Measurements from ENCODE around the gene IL1RAPL2.

The IL1RAPL2 gene

GRCh38 chrX:105488716-105489115, 922.7 kb downstream of the IL1RAPL2 start:
- Mint-ChIP-seq H3K27me3 (ENCODE audit: low read depth) (no peaks in the 10 kb centered on the region), H3K27ac (no peak overlapping the region), H3K9me3 (peaks cover 5% of the 10 kb centered on the region), H3K4me1 (no peaks in the 10 kb centered on the region), H3K36me3 (ENCODE audit: low read depth) (no peaks in the 10 kb centered on the region), H3K4me3 (no peak overlapping the region)
- TF ChIP-seq, protein P1, sequence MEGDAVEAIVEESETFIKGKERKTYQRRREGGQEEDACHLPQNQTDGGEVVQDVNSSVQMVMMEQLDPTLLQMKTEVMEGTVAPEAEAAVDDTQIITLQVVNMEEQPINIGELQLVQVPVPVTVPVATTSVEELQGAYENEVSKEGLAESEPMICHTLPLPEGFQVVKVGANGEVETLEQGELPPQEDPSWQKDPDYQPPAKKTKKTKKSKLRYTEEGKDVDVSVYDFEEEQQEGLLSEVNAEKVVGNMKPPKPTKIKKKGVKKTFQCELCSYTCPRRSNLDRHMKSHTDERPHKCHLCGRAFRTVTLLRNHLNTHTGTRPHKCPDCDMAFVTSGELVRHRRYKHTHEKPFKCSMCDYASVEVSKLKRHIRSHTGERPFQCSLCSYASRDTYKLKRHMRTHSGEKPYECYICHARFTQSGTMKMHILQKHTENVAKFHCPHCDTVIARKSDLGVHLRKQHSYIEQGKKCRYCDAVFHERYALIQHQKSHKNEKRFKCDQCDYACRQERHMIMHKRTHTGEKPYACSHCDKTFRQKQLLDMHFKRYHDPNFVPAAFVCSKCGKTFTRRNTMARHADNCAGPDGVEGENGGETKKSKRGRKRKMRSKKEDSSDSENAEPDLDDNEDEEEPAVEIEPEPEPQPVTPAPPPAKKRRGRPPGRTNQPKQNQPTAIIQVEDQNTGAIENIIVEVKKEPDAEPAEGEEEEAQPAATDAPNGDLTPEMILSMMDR (IDR thresholded peaks at IDR 0.05; ENCODE audit: unreplicated experiment in 3 of 3), result no peak

DNA sequence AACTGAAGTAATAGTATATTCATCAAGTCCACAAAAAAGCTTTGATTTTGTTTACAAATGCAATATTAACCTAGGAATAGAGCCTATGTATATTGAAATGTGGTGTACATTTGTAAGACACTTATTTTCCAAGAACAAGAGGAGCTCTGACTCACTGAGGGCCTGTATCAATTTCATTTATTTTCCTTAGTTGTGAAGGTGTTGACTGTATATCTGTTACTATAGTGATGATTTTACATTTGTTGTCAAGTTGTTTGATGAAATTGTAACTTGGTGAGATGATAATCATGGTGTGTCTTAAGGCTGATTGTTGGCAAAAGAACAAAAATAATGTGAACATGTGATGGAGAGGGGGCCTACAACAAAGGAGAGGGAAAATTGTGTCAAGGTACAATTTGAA, 929.4 kb downstream of the IL1RAPL2 start:
- no peaks in the 10 kb centered on the region for H3K36me3 Mint-ChIP-seq (ENCODE audit: low read depth)
- H3K9me3 Mint-ChIP-seq, result peaks cover 9% of the 10 kb centered on the region
- H3K4me1 Mint-ChIP-seq, result peaks cover 10% of the 10 kb centered on the region
- H3K27ac Mint-ChIP-seq, result peak overlapping the region; percentile 16 to 66 (median 64)
- H3K4me3 Mint-ChIP-seq, result no peak overlapping the region
- TF ChIP-seq, protein P1 (IDR thresholded peaks at IDR 0.05; ENCODE audit: unreplicated experiment in 3 of 3), result no peak
- H3K27me3 Mint-ChIP-seq (ENCODE audit: low read depth), result no peaks in the 10 kb centered on the region

GRCh38 chrX:105502336-105502735, 936.3 kb downstream of the IL1RAPL2 start:
- Mint-ChIP-seq H3K27ac (no peak overlapping the region), H3K36me3 (ENCODE audit: low read depth) (no peaks in the 10 kb centered on the region), H3K27me3 (ENCODE audit: low read depth) (no peaks in the 10 kb centered on the region), H3K4me3 (no peak overlapping the region), H3K4me1 (no peaks in the 10 kb centered on the region), H3K9me3 (peaks cover 12% of the 10 kb centered on the region)
- TF ChIP-seq, protein P1 (IDR thresholded peaks at IDR 0.05; ENCODE audit: unreplicated experiment in 3 of 3), result no peak

DNA sequence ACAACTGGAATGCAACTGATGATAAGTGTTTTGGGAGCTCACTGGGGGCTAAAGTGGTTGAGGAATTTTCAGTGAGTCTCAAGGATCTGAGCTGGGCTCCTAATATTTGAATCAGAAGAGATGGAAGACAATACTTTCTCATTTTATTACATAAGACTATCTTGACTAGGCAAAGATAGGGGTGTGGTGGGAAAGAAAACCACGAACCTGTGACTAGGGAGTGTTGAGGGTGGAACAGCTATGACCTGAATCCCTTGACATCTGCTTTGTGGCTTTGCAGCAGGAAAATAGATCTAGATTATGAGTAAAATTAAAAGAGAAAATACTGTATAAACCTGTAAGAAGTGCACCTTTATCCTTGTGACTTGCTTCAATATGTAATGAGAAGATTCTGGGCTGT, 949.6 kb downstream of the IL1RAPL2 start:
- Mint-ChIP-seq H3K9me3 (peaks cover 6% of the 10 kb centered on the region), H3K27ac (no peak overlapping the region), H3K4me3 (no peak overlapping the region), H3K4me1 (no peaks in the 10 kb centered on the region), H3K36me3 (ENCODE audit: low read depth) (no peaks in the 10 kb centered on the region), H3K27me3 (ENCODE audit: low read depth) (no peaks in the 10 kb centered on the region)
- TF ChIP-seq, protein P1 (IDR thresholded peaks at IDR 0.05; ENCODE audit: unreplicated experiment in 3 of 3), result no peak

DNA sequence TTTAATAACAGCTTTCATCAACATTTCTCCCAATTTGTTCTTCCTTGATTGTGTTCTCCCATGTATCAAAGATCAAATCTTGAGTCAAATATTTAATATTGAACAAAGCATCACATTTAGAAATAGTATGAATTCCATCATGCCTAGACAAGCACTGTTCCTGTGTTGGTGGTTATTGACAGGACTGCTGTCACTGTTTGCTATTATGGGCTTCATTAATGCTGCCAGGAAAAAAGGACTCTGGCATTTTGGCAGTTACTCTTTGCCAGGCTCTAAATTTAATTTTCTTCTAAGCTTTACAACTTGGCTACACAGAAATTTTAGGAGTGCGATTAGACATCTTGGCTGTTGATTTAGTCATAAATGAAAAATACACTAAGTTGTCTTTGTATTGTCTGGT, 960.4 kb downstream of the IL1RAPL2 start:
- Mint-ChIP-seq H3K9me3 (peaks cover 8% of the 10 kb centered on the region), H3K27me3 (ENCODE audit: low read depth) (no peaks in the 10 kb centered on the region), H3K4me1 (no peaks in the 10 kb centered on the region), H3K4me3 (no peak overlapping the region), H3K36me3 (ENCODE audit: low read depth) (no peaks in the 10 kb centered on the region), H3K27ac (no peak overlapping the region)
- TF ChIP-seq, protein P1 (IDR thresholded peaks at IDR 0.05; ENCODE audit: unreplicated experiment in 3 of 3), result no peak

DNA sequence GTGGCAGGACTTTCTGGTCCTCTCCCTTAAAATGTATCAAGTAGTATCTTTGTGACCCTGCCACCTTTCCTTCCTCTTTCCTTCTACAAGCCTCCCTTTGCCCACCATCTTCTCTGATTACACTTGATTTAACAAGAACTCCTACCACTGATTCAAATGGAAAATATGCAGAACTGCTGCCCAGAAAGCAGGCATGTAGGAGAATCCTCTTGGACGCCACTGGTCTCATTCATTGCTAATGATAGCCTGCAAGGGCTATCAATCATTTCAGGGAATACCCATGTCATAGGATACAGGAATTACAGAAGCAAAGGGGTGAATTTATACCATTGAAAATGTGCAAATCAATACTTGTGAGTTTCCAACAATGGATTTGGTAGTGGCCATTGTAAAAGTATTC, 961.8 kb downstream of the IL1RAPL2 start:
- H3K4me1 Mint-ChIP-seq, result no peaks in the 10 kb centered on the region
- peaks cover 12% of the 10 kb centered on the region for H3K9me3 Mint-ChIP-seq
- H3K27ac Mint-ChIP-seq, result no peak overlapping the region
- no peaks in the 10 kb centered on the region for H3K36me3 Mint-ChIP-seq (ENCODE audit: low read depth)
- H3K4me3 Mint-ChIP-seq, result no peak overlapping the region
- H3K27me3 Mint-ChIP-seq (ENCODE audit: low read depth), result no peaks in the 10 kb centered on the region
- TF ChIP-seq, protein P1 (IDR thresholded peaks at IDR 0.05; ENCODE audit: unreplicated experiment in 3 of 3), result no peak

All from nephron (organoid).